H9 (cell line): ENCODE data around the gene TBC1D1. TPM values are rescaled to one million over a fixed set of nuclear protein-coding genes. Genes with fewer than 3 reads are reported as not detected.

Experiments used
- DNase-seq: peaks from one replicate; pipeline ENCODE4 v3.0.0-alpha.2; 2017
- H2AFZ ChIP-seq: one replicate; pipeline ENCODE4 v1.6.1; 2013; ENCODE audit warnings: mild to moderate bottlenecking, low read length, control low read depth, moderate library complexity
- H2AK5ac ChIP-seq: 2 replicates; pipeline ENCODE4 v1.6.1; 2013; ENCODE audit warnings: low read length, control low read depth, mixed read lengths; ENCODE audit not compliant: insufficient read length
- H2BK120ac ChIP-seq: one replicate; pipeline ENCODE4 v1.6.1; 2013; ENCODE audit warnings: low read depth, mild to moderate bottlenecking, low read length, control low read depth, inconsistent platforms; ENCODE audit not compliant: poor library complexity, severe bottlenecking
- H2BK12ac ChIP-seq: 2 replicates; pipeline ENCODE4 v1.6.1; 2013; ENCODE audit warnings: low read length, control low read depth, mixed read lengths, low read depth; ENCODE audit not compliant: insufficient read length
- H2BK15ac ChIP-seq: 2 replicates; pipeline ENCODE4 v1.6.1; 2013; ENCODE audit warnings: low read depth, low read length, control low read depth
- H2BK20ac ChIP-seq: one replicate; pipeline ENCODE4 v1.6.1; 2013; ENCODE audit warnings: low read depth, mild to moderate bottlenecking, low read length, control low read depth, inconsistent platforms; ENCODE audit not compliant: poor library complexity, severe bottlenecking
- H2BK5ac ChIP-seq: 2 replicates; pipeline ENCODE4 v1.6.1; 2013; ENCODE audit warnings: low read length, control low read depth, mixed read lengths; ENCODE audit not compliant: insufficient read length
- H3K14ac ChIP-seq: 2 replicates; pipeline ENCODE4 v1.6.1; 2013; ENCODE audit warnings: low read length, control low read depth; ENCODE audit not compliant: insufficient read depth
- H3K18ac ChIP-seq: 2 replicates; pipeline ENCODE4 v1.6.1; 2013; ENCODE audit warnings: low read depth, mild to moderate bottlenecking, mixed read lengths, low read length, control low read depth; ENCODE audit not compliant: insufficient read length
- H3K23ac ChIP-seq: 2 replicates; pipeline ENCODE4 v1.6.1; 2013; ENCODE audit warnings: low read length, control low read depth, mixed read lengths, low read depth; ENCODE audit not compliant: insufficient read length
- H3K23me2 ChIP-seq: 2 replicates; pipeline ENCODE4 v1.6.1; 2013; ENCODE audit warnings: low read depth, mild to moderate bottlenecking, mixed read lengths, low read length, control low read depth; ENCODE audit not compliant: insufficient read length, poor library complexity, severe bottlenecking
- H3K27ac ChIP-seq: 2 replicates; pipeline ENCODE4 v1.5.1; 2013; ENCODE audit warnings: low read length, control low read depth, mixed read lengths, low read depth; ENCODE audit not compliant: insufficient read length
- H3K27me3 ChIP-seq: 2 replicates; pipeline ENCODE4 v1.6.1; 2013; ENCODE audit warnings: low read length, control low read depth, inconsistent platforms; ENCODE audit not compliant: insufficient read depth
- H3K4ac ChIP-seq: 2 replicates; pipeline ENCODE4 v1.6.1; 2013; ENCODE audit warnings: low read depth, mild to moderate bottlenecking, control low read depth, inconsistent platforms, low read length, moderate library complexity
- H3K4me1 ChIP-seq: 2 replicates; pipeline ENCODE4 v1.6.1; 2013; ENCODE audit warnings: low read length, control low read depth, inconsistent platforms; ENCODE audit not compliant: insufficient read depth
- H3K4me2 ChIP-seq: 2 replicates; pipeline ENCODE4 v1.6.1; 2013; ENCODE audit warnings: low read length, control low read depth, mixed read lengths; ENCODE audit not compliant: insufficient read length, insufficient read depth
- H3K56ac ChIP-seq: 2 replicates; pipeline ENCODE4 v1.6.1; 2013; ENCODE audit warnings: low read depth, mild to moderate bottlenecking, mixed read lengths, low read length, control low read depth; ENCODE audit not compliant: insufficient read length
- H3K79me1 ChIP-seq: 2 replicates; pipeline ENCODE4 v1.6.1; 2013; ENCODE audit warnings: low read depth, mild to moderate bottlenecking, moderate library complexity, low read length, control low read depth, inconsistent platforms; ENCODE audit not compliant: insufficient read depth, poor library complexity, severe bottlenecking
- H3K79me2 ChIP-seq: 2 replicates; pipeline ENCODE4 v1.6.1; 2013; ENCODE audit warnings: low read length, control low read depth, inconsistent platforms; ENCODE audit not compliant: insufficient read depth
- H3K9ac ChIP-seq: 2 replicates; pipeline ENCODE4 v1.6.1; 2013; ENCODE audit warnings: low read length, control low read depth, mixed read lengths; ENCODE audit not compliant: insufficient read length; ENCODE audit errors: extremely low read depth
- H3K9me3 ChIP-seq: one replicate; pipeline ENCODE4 v1.6.1; 2013; ENCODE audit warnings: low read depth, low read length, inconsistent platforms; ENCODE audit not compliant: control insufficient read depth
- H3T11ph ChIP-seq: one replicate; pipeline ENCODE4 v1.6.1; 2013; ENCODE audit warnings: mild to moderate bottlenecking, low read length, control low read depth, inconsistent platforms
- H4K20me1 ChIP-seq: one replicate; pipeline ENCODE4 v1.6.1; 2013; ENCODE audit not compliant: control insufficient read depth, insufficient read length, insufficient read depth
- H4K5ac ChIP-seq: 2 replicates; pipeline ENCODE4 v1.6.1; 2013; ENCODE audit warnings: low read depth, mild to moderate bottlenecking, mixed read lengths, low read length, control low read depth; ENCODE audit not compliant: insufficient read length
- H4K8ac ChIP-seq: replicated peaks from 2 replicates; pipeline ENCODE4 v1.6.1; 2013; ENCODE audit warnings: low read length, control low read depth, mixed read lengths, low read depth; ENCODE audit not compliant: insufficient read length
- H4K91ac ChIP-seq: 2 replicates; pipeline ENCODE4 v1.6.1; 2013; ENCODE audit warnings: low read depth, mild to moderate bottlenecking, moderate library complexity, mixed read lengths, low read length, control low read depth; ENCODE audit not compliant: insufficient read length
- H3K27ac Mint-ChIP-seq, 3 experiments: 2 replicates in 2 of 3; 3 replicates in 1 of 3; pipeline ENCODE4 v1.8.0; 2020 to 2021; ENCODE audit warnings: mixed read lengths in 3 of 3, mild to moderate bottlenecking in 1 of 3, moderate library complexity in 1 of 3
- H3K27me3 Mint-ChIP-seq: 2 replicates; pipeline ENCODE4 v1.8.0; 2021; ENCODE audit warnings: low read depth, mild to moderate bottlenecking, moderate library complexity, mixed read lengths
- H3K36me3 Mint-ChIP-seq, 3 experiments: 2 replicates in 2 of 3; 3 replicates in 1 of 3; pipeline ENCODE4 v1.8.0; 2020 to 2021; ENCODE audit warnings: low read depth in 3 of 3, mixed read lengths in 3 of 3; ENCODE audit not compliant: insufficient read depth in 1 of 3
- H3K4me1 Mint-ChIP-seq, 2 experiments: 2 replicates each; pipeline ENCODE4 v1.8.0; 2020; ENCODE audit warnings: mixed read lengths in 2 of 2
- H3K4me3 Mint-ChIP-seq, 2 experiments: 2 replicates in 1 of 2; 3 replicates in 1 of 2; pipeline ENCODE4 v1.8.0; 2020 to 2021; ENCODE audit warnings: mild to moderate bottlenecking in 2 of 2, mixed read lengths in 2 of 2, moderate library complexity in 1 of 2
- H3K9me3 Mint-ChIP-seq, 2 experiments: 2 replicates in 1 of 2; 3 replicates in 1 of 2; pipeline ENCODE4 v1.8.0; 2020; ENCODE audit warnings: mild to moderate bottlenecking in 2 of 2, mixed read lengths in 2 of 2, moderate library complexity in 1 of 2
- WGBS: extraction: QIAGEN DNeasy Blood & Tissue Kit; methylation state at CpG from one replicate; pipeline ENCODE4 v1.1.7; 2013; ENCODE audit warnings: missing lambda C conversion rate, low lambda C conversion rate, mixed read lengths; ENCODE audit not compliant: insufficient read length; ENCODE audit errors: extremely low coverage; 5-methylcytosine and 5-hydroxymethylcytosine counted together
- total RNA-seq: library from RNA; stranded (reverse); gene quantifications from 2 replicates; pipeline ENCODE4 v1.2.1, GENCODE V29; 2021
- TF ChIP-seq, protein P1 (sequence below): fragments of 200-600 bp; sonication (generic); conservative IDR thresholded peaks from 3 replicates; pipeline ENCODE4 v1.8.0; 2021; ENCODE audit warnings: antibody characterized with exemption, mild to moderate bottlenecking

TBC1D1 gene
- total RNA-seq, 1 experiment from 2014 or later: 109 TPM

- Mint-ChIP-seq H3K4me3 (no peak overlapping the region), H3K27ac (no peak overlapping the region), H3K27me3 (no peaks in the 10 kb centered on the region), H3K4me1 (no peaks in the 10 kb centered on the region), H3K9me3 (peaks cover 3 to 4% of the 10 kb centered on the region in 2 experiments; a peak in 2 of 5 replicates), H3K36me3 (peaks cover 0 to 4% (median 0%) of the 10 kb centered on the region in 3 experiments; a peak in 1 of 7 replicates)
- H2BK120ac ChIP-seq: no peak overlapping the region
- no peak overlapping the region for H4K5ac ChIP-seq
- WGBS: no CpG with 5 or more reads among the region's 4 CpGs
- H3K79me2 ChIP-seq: no peaks in the 10 kb centered on the region
- H3K27me3 ChIP-seq: no peaks in the 10 kb centered on the region
- H3K9me3 ChIP-seq: no peaks in the 10 kb centered on the region
- H3K9ac ChIP-seq: no peak overlapping the region
- H2AK5ac ChIP-seq: no peak overlapping the region
- no peak overlapping the region for H3K4me2 ChIP-seq
- TF ChIP-seq, protein P1, sequence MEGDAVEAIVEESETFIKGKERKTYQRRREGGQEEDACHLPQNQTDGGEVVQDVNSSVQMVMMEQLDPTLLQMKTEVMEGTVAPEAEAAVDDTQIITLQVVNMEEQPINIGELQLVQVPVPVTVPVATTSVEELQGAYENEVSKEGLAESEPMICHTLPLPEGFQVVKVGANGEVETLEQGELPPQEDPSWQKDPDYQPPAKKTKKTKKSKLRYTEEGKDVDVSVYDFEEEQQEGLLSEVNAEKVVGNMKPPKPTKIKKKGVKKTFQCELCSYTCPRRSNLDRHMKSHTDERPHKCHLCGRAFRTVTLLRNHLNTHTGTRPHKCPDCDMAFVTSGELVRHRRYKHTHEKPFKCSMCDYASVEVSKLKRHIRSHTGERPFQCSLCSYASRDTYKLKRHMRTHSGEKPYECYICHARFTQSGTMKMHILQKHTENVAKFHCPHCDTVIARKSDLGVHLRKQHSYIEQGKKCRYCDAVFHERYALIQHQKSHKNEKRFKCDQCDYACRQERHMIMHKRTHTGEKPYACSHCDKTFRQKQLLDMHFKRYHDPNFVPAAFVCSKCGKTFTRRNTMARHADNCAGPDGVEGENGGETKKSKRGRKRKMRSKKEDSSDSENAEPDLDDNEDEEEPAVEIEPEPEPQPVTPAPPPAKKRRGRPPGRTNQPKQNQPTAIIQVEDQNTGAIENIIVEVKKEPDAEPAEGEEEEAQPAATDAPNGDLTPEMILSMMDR: no peak
- H2AFZ ChIP-seq: no peak overlapping the region
- no peak overlapping the region for H4K8ac ChIP-seq
- no peaks in the 10 kb centered on the region for H3K79me1 ChIP-seq
- DNase-seq: no peak
- H2BK15ac ChIP-seq: no peak overlapping the region
- no peak overlapping the region for H2BK5ac ChIP-seq
- no peak overlapping the region for H4K91ac ChIP-seq
- H3K4ac ChIP-seq: no peak overlapping the region
- H3K23ac ChIP-seq: no peak overlapping the region
- H3T11ph ChIP-seq: no peak overlapping the region
- no peak overlapping the region for H2BK12ac ChIP-seq
- H3K56ac ChIP-seq: no peak overlapping the region
- H3K23me2 ChIP-seq: no peaks in the 10 kb centered on the region
- H4K20me1 ChIP-seq: no peaks in the 10 kb centered on the region
- no peaks in the 10 kb centered on the region for H3K4me1 ChIP-seq
- no peak overlapping the region for H3K18ac ChIP-seq
- H2BK20ac ChIP-seq: no peak overlapping the region
- H3K27ac ChIP-seq: no peak overlapping the region
- H3K14ac ChIP-seq: no peak overlapping the region
These were observed 74.0 kb downstream of the TBC1D1 start for GRCh38 chr4:37964734-37965457.
